ENCODE data around the gene SLFN12.
A peak's percentile ranks its signal among the peaks of the same experiment; 100 is the strongest.

SLFN12 gene

GRCh38 chr17:35448214-35448898 is 16.1 kb upstream of the SLFN12 start, which contains the start of gene SLFN13:
TSS of gene SLFN13 (minus strand) at chr17:35448766. CDS start at chr17:35445680, 3,086 bp downstream.
- peak within 1 kb of the TSS; percentile 85 for H3K4me3 ChIP-seq (ENCODE audit: low read depth, low read length)
- DNase-seq (ENCODE audit: low read depth): peak; percentile 99
- no peak; the same call in 1 of the 2 replicates for TF ChIP-seq MYC (IDR thresholded peaks at IDR 0.05; ENCODE audit: low read depth, low read length)
- no peak for TF ChIP-seq CTCF (IDR thresholded peaks at IDR 0.05; ENCODE audit: low read depth, low read length)
- TF ChIP-seq POLR2A (IDR thresholded peaks at IDR 0.05; ENCODE audit: extremely low read depth, insufficient read length): peak; percentile 58
- TF ChIP-seq, protein P1, sequence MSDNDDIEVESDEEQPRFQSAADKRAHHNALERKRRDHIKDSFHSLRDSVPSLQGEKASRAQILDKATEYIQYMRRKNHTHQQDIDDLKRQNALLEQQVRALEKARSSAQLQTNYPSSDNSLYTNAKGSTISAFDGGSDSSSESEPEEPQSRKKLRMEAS (IDR thresholded peaks at IDR 0.05; ENCODE audit: low read depth, low read length): peak; percentile 64

GRCh38 chr17:35447499-35447898 is 15.2 kb upstream of the SLFN12 start:
- peak overlapping the region; percentile 85 for H3K4me3 ChIP-seq (ENCODE audit: low read depth, low read length)
- no peak for TF ChIP-seq CTCF (IDR thresholded peaks at IDR 0.05; ENCODE audit: low read depth, low read length)
- no peak for TF ChIP-seq MYC (IDR thresholded peaks at IDR 0.05; ENCODE audit: low read depth, low read length)
- TF ChIP-seq POLR2A (IDR thresholded peaks at IDR 0.05; ENCODE audit: extremely low read depth, insufficient read length): no peak
- TF ChIP-seq, protein P1 (IDR thresholded peaks at IDR 0.05; ENCODE audit: low read depth, low read length): no peak
- DNase-seq (ENCODE audit: low read depth): peak; percentile 26

DNA sequence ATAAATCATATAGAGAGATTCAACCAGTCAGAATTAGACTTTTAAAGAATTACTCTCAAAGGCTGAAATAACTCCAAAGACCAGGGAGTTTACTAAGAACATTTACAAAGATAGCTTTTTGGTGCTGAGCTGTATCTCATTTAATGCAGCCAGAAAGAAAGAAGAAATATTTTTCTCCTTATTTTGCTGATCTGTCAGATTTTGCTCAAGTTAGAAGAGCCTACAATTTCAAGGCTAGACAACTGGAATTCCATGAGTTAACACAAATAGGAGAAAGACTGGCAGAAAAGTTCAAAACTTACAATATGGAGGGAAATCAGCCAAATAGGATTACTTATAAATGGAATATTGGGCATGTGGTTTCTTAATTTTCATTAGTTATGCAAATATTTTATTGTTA is 6.1 kb upstream of the SLFN12 start:
- no peak for DNase-seq (ENCODE audit: low read depth)
- no peak overlapping the region for H3K4me3 ChIP-seq (ENCODE audit: low read depth, low read length)
- TF ChIP-seq CTCF (IDR thresholded peaks at IDR 0.05; ENCODE audit: low read depth, low read length): no peak
- TF ChIP-seq MYC (IDR thresholded peaks at IDR 0.05; ENCODE audit: low read depth, low read length): no peak
- TF ChIP-seq, protein P1 (IDR thresholded peaks at IDR 0.05; ENCODE audit: low read depth, low read length): no peak
- TF ChIP-seq POLR2A (IDR thresholded peaks at IDR 0.05; ENCODE audit: extremely low read depth, insufficient read length): no peak

DNA sequence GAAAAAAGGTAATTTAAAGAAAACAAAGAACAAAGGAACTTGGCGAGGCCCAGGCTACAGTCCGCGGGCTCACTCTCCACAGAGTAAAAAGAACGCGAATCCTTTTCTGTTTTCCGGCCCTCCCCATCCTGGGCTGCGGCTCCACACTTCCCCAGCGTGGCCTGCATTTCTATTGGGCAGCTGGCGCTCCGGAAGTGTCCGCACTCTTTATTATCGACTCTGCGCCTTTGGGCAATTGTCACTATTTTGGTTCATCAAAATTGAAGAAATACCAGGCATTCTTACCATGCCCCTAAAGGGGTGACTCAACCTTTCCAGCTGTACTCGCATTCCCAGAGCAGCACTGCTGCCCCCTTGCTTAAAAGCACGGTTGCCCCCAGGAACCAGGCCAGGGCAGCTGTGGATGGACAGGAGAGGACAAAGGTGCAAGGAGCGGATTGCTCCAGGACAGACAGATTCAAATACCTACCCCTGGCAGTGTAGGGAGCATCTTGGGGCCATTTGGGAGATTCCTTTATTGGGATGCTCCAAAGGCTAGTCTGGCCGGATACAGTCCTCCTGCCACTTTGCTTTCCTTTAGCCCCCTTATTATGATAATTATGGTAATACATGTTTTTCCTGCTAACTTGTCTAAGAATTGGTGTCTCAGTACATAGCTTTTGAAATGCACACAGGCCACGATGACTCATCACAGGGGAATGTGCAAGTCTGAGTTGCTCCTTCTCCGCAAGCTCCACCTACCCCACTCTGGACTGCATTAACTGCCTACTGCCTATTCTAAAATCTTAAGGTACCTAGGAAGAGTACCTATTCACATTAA is 985 bp upstream of the SLFN12 start:
- peak; percentile 98 for DNase-seq (ENCODE audit: low read depth)
- TF ChIP-seq MYC (IDR thresholded peaks at IDR 0.05; ENCODE audit: low read depth, low read length): peak; percentile 41
- TF ChIP-seq, protein P1 (IDR thresholded peaks at IDR 0.05; ENCODE audit: low read depth, low read length): no peak; the same call in 1 of the 2 replicates
- peak overlapping the region; percentile 93 for H3K4me3 ChIP-seq (ENCODE audit: low read depth, low read length)

GRCh38 chr17:35429702-35430101 is 2.6 kb downstream of the SLFN12 start:
- H3K4me3 ChIP-seq (ENCODE audit: low read depth, low read length): no peak overlapping the region
- no peak for DNase-seq (ENCODE audit: low read depth)
- no peak for TF ChIP-seq CTCF (IDR thresholded peaks at IDR 0.05; ENCODE audit: low read depth, low read length)
- TF ChIP-seq POLR2A (IDR thresholded peaks at IDR 0.05; ENCODE audit: extremely low read depth, insufficient read length): no peak
- TF ChIP-seq, protein P1 (IDR thresholded peaks at IDR 0.05; ENCODE audit: low read depth, low read length): no peak
- no peak for TF ChIP-seq MYC (IDR thresholded peaks at IDR 0.05; ENCODE audit: low read depth, low read length)

- H3K4me3 ChIP-seq (ENCODE audit: low read depth, low read length): no peak overlapping the region
- TF ChIP-seq, protein P1 (IDR thresholded peaks at IDR 0.05; ENCODE audit: low read depth, low read length): no peak
- TF ChIP-seq POLR2A (IDR thresholded peaks at IDR 0.05; ENCODE audit: extremely low read depth, insufficient read length): no peak
- TF ChIP-seq MYC (IDR thresholded peaks at IDR 0.05; ENCODE audit: low read depth, low read length): no peak
- no peak for TF ChIP-seq CTCF (IDR thresholded peaks at IDR 0.05; ENCODE audit: low read depth, low read length)
- no peak for DNase-seq (ENCODE audit: low read depth)
Measured at GRCh38 chr17:35428229-35428628, 4.1 kb downstream of the SLFN12 start.
